Neural cell (in vitro differentiated cells): ENCODE measurements around the gene E2F3. TPM values are rescaled to one million over a fixed set of nuclear protein-coding genes. Genes with fewer than 3 reads are reported as not detected.
"Not testable (repeated sequence)": the region's sequence is repeated elsewhere in the genome, so short reads cannot be mapped to it uniquely, and the experiment has no call there.

Source experiments
- H2AFZ ChIP-seq: fragments of 200-600, 300-800 bp; sonication (generic), shearing (Covaris generic); 2 replicates; pipeline ENCODE4 v1.6.0; 2014; ENCODE audit warnings: low read depth, mild to moderate bottlenecking, antibody characterized with exemption, low read length, moderate library complexity
- H3F3A ChIP-seq: fragments of 200-600 bp; shearing (Covaris generic); 2 replicates; pipeline ENCODE4 v1.6.1; 2016; ENCODE audit warnings: mild to moderate bottlenecking, moderate library complexity, mixed read lengths, antibody characterized with exemption, low read length; ENCODE audit not compliant: insufficient read depth, poor library complexity, severe bottlenecking
- H3K27ac ChIP-seq: fragments of 200-600, 300-800 bp; sonication (generic), shearing (Covaris generic); 2 replicates; pipeline ENCODE4 v1.5.1; 2014; ENCODE audit warnings: mild to moderate bottlenecking, low read length, moderate library complexity
- H3K27me3 ChIP-seq: fragments of 300-800, 200-600 bp; sonication (generic), shearing (Covaris generic); 2 replicates; pipeline ENCODE4 v1.6.0; 2014; ENCODE audit warnings: mild to moderate bottlenecking, low read depth, low read length, moderate library complexity; ENCODE audit not compliant: insufficient read depth
- H3K36me3 ChIP-seq: fragments of 300-800, 200-600 bp; sonication (generic), shearing (Covaris generic); 2 replicates; pipeline ENCODE4 v1.5.1; 2014; ENCODE audit warnings: mild to moderate bottlenecking, antibody characterized with exemption, low read length, moderate library complexity; ENCODE audit not compliant: insufficient read depth
- H3K4me2 ChIP-seq: fragments of 300-800, 200-600 bp; sonication (generic), shearing (Covaris generic); 2 replicates; pipeline ENCODE4 v1.6.0; 2014; ENCODE audit warnings: mild to moderate bottlenecking, low read length
- H3K4me3 ChIP-seq: fragments of 300-800, 200-600 bp; sonication (generic), shearing (Covaris generic); 2 replicates; pipeline ENCODE4 v1.5.1; 2014; ENCODE audit warnings: mild to moderate bottlenecking, low read length, moderate library complexity
- H3K79me2 ChIP-seq: fragments of 200-600 bp; shearing (Covaris generic); replicated peaks from 2 replicates; pipeline ENCODE4 v1.6.0; 2014; ENCODE audit warnings: mild to moderate bottlenecking, low read length, moderate library complexity; ENCODE audit not compliant: insufficient read depth
- H3K9ac ChIP-seq: fragments of 300-800, 200-600 bp; sonication (generic), shearing (Covaris generic); 2 replicates; pipeline ENCODE4 v1.6.1; 2016; ENCODE audit warnings: mild to moderate bottlenecking, low read length, mixed read lengths
- H3K9me2 ChIP-seq: fragments of 200-600 bp; shearing (Covaris generic); 2 replicates; pipeline ENCODE4 v1.6.1; 2016; ENCODE audit warnings: mild to moderate bottlenecking, low read length, mixed read lengths; ENCODE audit not compliant: insufficient read depth
- H3K9me3 ChIP-seq: fragments of 200-600, 300-800 bp; sonication (generic), shearing (Covaris generic); 2 replicates; pipeline ENCODE4 v1.6.1; 2016; ENCODE audit warnings: mild to moderate bottlenecking, mixed run types, low read length, moderate library complexity, mixed read lengths
- H4K20me1 ChIP-seq: fragments of 200-600 bp; shearing (Covaris generic); 2 replicates; pipeline ENCODE4 v1.6.1; 2016; ENCODE audit warnings: mild to moderate bottlenecking, mixed run types; ENCODE audit not compliant: insufficient read depth
- CTCF ChIP-seq: fragments of 450-650 bp; IDR thresholded peaks from 2 replicates; pipeline ENCODE4 v1.5.1; 2014; ENCODE audit warnings: antibody characterized with exemption, mild to moderate bottlenecking, moderate library complexity; ENCODE audit not compliant: poor library complexity, severe bottlenecking
- EP300 ChIP-seq: fragments of 450-650 bp; conservative IDR thresholded peaks from 2 replicates; pipeline ENCODE4 v1.6.1; 2014; ENCODE audit warnings: antibody characterized with exemption, mild to moderate bottlenecking, moderate library complexity; ENCODE audit not compliant: poor library complexity, severe bottlenecking
- EZH2 ChIP-seq: fragments of 200-600, 300-800 bp; shearing (Covaris generic), sonication (generic); IDR thresholded peaks from 2 replicates; pipeline ENCODE4 v1.6.1; 2014; ENCODE audit warnings: antibody characterized with exemption, low read length, borderline replicate concordance, mild to moderate bottlenecking; ENCODE audit not compliant: insufficient read depth, poor library complexity, severe bottlenecking
- MXI1 ChIP-seq: fragments of 450-650 bp; conservative IDR thresholded peaks from 2 replicates; pipeline ENCODE4 v1.6.1; 2014; ENCODE audit warnings: antibody characterized with exemption, mild to moderate bottlenecking; ENCODE audit not compliant: poor library complexity, severe bottlenecking
- POLR2AphosphoS5 ChIP-seq: IDR thresholded peaks from 2 replicates; pipeline ENCODE4 v1.6.1; 2012
- RAD21 ChIP-seq: fragments of 450-650 bp; conservative IDR thresholded peaks from 2 replicates; pipeline ENCODE4 v1.6.1; 2014; ENCODE audit warnings: antibody characterized with exemption, mild to moderate bottlenecking, moderate library complexity
- REST ChIP-seq: IDR thresholded peaks from 2 replicates; pipeline ENCODE4 v1.6.1; 2012; ENCODE audit warnings: borderline replicate concordance
- SMC3 ChIP-seq: fragments of 450-650 bp; conservative IDR thresholded peaks from 2 replicates; pipeline ENCODE4 v1.6.1; 2014; ENCODE audit warnings: antibody characterized with exemption, mild to moderate bottlenecking, moderate library complexity; ENCODE audit not compliant: poor library complexity
- TAF1 ChIP-seq: IDR thresholded peaks from 2 replicates; pipeline ENCODE4 v1.6.1; 2012; ENCODE audit warnings: low read depth
- polyA plus RNA-seq: library from polyadenylated mRNA; depleted of rRNA; stranded (reverse); fragments of >200 nt; gene quantifications from 2 replicates; pipeline ENCODE4 v1.2.3, GENCODE V29; 2014

Gene E2F3
- polyA plus RNA-seq, 1 donor from 2014 or later: 4.8 TPM

GRCh38 chr6:20498041-20498385 lies 96.3 kb downstream of the E2F3 start:
- Histone ChIP-seq H3K4me2 (no peak overlapping the region), H3F3A (no peaks in the 10 kb centered on the region), H3K36me3 (no peaks in the 10 kb centered on the region), H3K27me3 (no peaks in the 10 kb centered on the region), H3K9ac (no peak overlapping the region), H2AFZ (no peak overlapping the region), H4K20me1 (no peaks in the 10 kb centered on the region), H3K27ac (no peak overlapping the region), H3K9me3 (no peaks in the 10 kb centered on the region), H3K9me2 (no peaks in the 10 kb centered on the region), H3K4me3 (no peak overlapping the region), H3K79me2 (no peaks in the 10 kb centered on the region)
- TF ChIP-seq MXI1 (no peak), RAD21 (no peak), EZH2 (no peak), CTCF (no peak), POLR2AphosphoS5 (no peak), EP300 (no peak), TAF1 (no peak), REST (no peak), SMC3 (no peak)

GRCh38 chr6:20509212-20509611 lies 107.5 kb downstream of the E2F3 start:
- no peaks in the 10 kb centered on the region for H3K9me2 ChIP-seq

GRCh38 chr6:20511852-20512251 lies 110.2 kb downstream of the E2F3 start:
- no peak for TF ChIP-seq TAF1
- TF ChIP-seq POLR2AphosphoS5: no peak
- no peak for TF ChIP-seq EZH2
- H2AFZ ChIP-seq: no peak overlapping the region
- no peaks in the 10 kb centered on the region for H3K36me3 ChIP-seq
- no peaks in the 10 kb centered on the region for H3K79me2 ChIP-seq
- H3K4me3 ChIP-seq: no peak overlapping the region
- H3K27ac ChIP-seq: no peak overlapping the region
- no peak overlapping the region for H3K4me2 ChIP-seq
- H3F3A ChIP-seq: no peaks in the 10 kb centered on the region
- H3K27me3 ChIP-seq: no peaks in the 10 kb centered on the region
- H3K9ac ChIP-seq: no peak overlapping the region
- no peaks in the 10 kb centered on the region for H4K20me1 ChIP-seq
- no peaks in the 10 kb centered on the region for H3K9me3 ChIP-seq
- H3K9me2 ChIP-seq: no peaks in the 10 kb centered on the region

More at GRCh38 chr6:20509212-20509611, 107.5 kb downstream of the E2F3 start:
- Histone ChIP-seq H3K27me3 (no peaks in the 10 kb centered on the region), H3K4me2 (no peak overlapping the region), H3K79me2 (no peaks in the 10 kb centered on the region), H3K36me3 (no peaks in the 10 kb centered on the region), H3K27ac (no peak overlapping the region), H2AFZ (no peak overlapping the region), H3K4me3 (no peak overlapping the region), H4K20me1 (no peaks in the 10 kb centered on the region), H3K9ac (no peak overlapping the region), H3K9me3 (no peaks in the 10 kb centered on the region), H3F3A (no peaks in the 10 kb centered on the region)
- no peak for TF ChIP-seq MXI1

GRCh38 chr6:20525208-20525607 lies 123.5 kb downstream of the E2F3 start:
- H2AFZ ChIP-seq, H3K36me3 ChIP-seq, H3K27ac ChIP-seq, H3K4me3 ChIP-seq, H3K9me3 ChIP-seq, H4K20me1 ChIP-seq, H3K79me2 ChIP-seq, H3F3A ChIP-seq, H3K27me3 ChIP-seq, H3K9me2 ChIP-seq, H3K4me2 ChIP-seq, H3K9ac ChIP-seq: not testable (repeated sequence)
